HEK293 (cell line): Measurements from ENCODE around the gene COPS9.

ENCODE experiments used
- CTCF ChIA-PET: fragments of 350-600 bp; formaldehyde crosslinking; extraction: SDS; loops from one replicate; lab custom pipeline; 2021; ENCODE audit warnings: antibody characterized with exemption; lab: Yijun Ruan, JAX
- POLR2A ChIA-PET: fragments of 300-600 bp; formaldehyde crosslinking; extraction: SDS; loops from one replicate; lab custom pipeline; 2020; ENCODE audit warnings: antibody characterized with exemption, inconsistent platforms; lab: Yijun Ruan, JAX
- H3K27ac ChIP-seq: fragments of 200-500 bp; sonication (Bioruptor generic); 2 replicates; pipeline ENCODE4 v1.5.1; 2014; ENCODE audit warnings: low read depth, low read length, control low read depth, inconsistent platforms; ENCODE audit errors: extremely low read depth
- H3K36me3 ChIP-seq, 2 experiments: fragments of 200-500 bp in 1 of 2; sonication (Bioruptor generic) in 1 of 2; 1 replicate in 1 of 2; 2 replicates in 1 of 2; pipeline ENCODE4 v1.5.1; 2014 to 2017; ENCODE audit warnings: inconsistent platforms in 2 of 2, low read length in 2 of 2; ENCODE audit not compliant: control insufficient read depth in 2 of 2, insufficient read depth in 1 of 2
- H3K4me1 ChIP-seq: fragments of 200-500 bp; sonication (Bioruptor generic); 2 replicates; pipeline ENCODE4 v1.5.1; 2014; ENCODE audit warnings: mild to moderate bottlenecking, low read length, inconsistent platforms; ENCODE audit not compliant: control insufficient read depth, insufficient read depth
- H3K4me3 ChIP-seq: 2 replicates; pipeline ENCODE4 v1.5.1; 2011; ENCODE audit warnings: low read depth, mild to moderate bottlenecking, control low read depth, low read length, moderate library complexity
- H3K9me3 ChIP-seq: fragments of 200-500 bp; sonication (Bioruptor generic); 2 replicates; pipeline ENCODE4 v1.5.1; 2014; ENCODE audit warnings: low read depth, low read length, inconsistent platforms; ENCODE audit not compliant: control insufficient read depth, insufficient read depth
- GFI1B ChIP-seq: fragments of 450-650 bp; formaldehyde crosslinking; IDR thresholded peaks from 2 replicates; pipeline ENCODE4 v1.5.1; 2016; ENCODE audit warnings: missing biosample characterization, missing genetic modification characterization
- GLI4 ChIP-seq: fragments of 450-650 bp; formaldehyde crosslinking; IDR thresholded peaks from 2 replicates; pipeline ENCODE4 v1.5.1; 2016; ENCODE audit warnings: missing biosample characterization, missing genetic modification characterization
- TRIM28 ChIP-seq: IDR thresholded peaks from 2 replicates; pipeline ENCODE4 v1.6.1; 2011; ENCODE audit warnings: low read length, control low read depth, borderline replicate concordance
- WT1 ChIP-seq: fragments of 450-650 bp; formaldehyde crosslinking; IDR thresholded peaks from 2 replicates; pipeline ENCODE4 v1.5.1; 2016; ENCODE audit warnings: missing biosample characterization, missing genetic modification characterization
- ZBTB8A ChIP-seq: fragments of 450-650 bp; formaldehyde crosslinking; IDR thresholded peaks from 2 replicates; pipeline ENCODE4 v1.5.1; 2016; ENCODE audit warnings: missing biosample characterization, missing genetic modification characterization
- ZNF132 ChIP-seq: fragments of 450-650 bp; formaldehyde crosslinking; IDR thresholded peaks from 2 replicates; pipeline ENCODE4 v1.5.1; 2017; ENCODE audit warnings: missing biosample characterization, missing genetic modification characterization, borderline replicate concordance
- ZNF155 ChIP-seq: fragments of 450-650 bp; formaldehyde crosslinking; IDR thresholded peaks from 2 replicates; pipeline ENCODE4 v1.5.1; 2016; ENCODE audit warnings: missing biosample characterization, missing genetic modification characterization
- ZNF174 ChIP-seq: fragments of 450-650 bp; formaldehyde crosslinking; IDR thresholded peaks from 2 replicates; pipeline ENCODE4 v1.5.0; 2017; ENCODE audit warnings: missing biosample characterization, mild to moderate bottlenecking, missing genetic modification characterization
- ZNF184 ChIP-seq: fragments of 450-650 bp; IDR thresholded peaks from 2 replicates; pipeline ENCODE4 v1.5.1; 2018; ENCODE audit warnings: missing biosample characterization, mild to moderate bottlenecking, missing genetic modification characterization
- ZNF202 ChIP-seq: fragments of 450-650 bp; formaldehyde crosslinking; IDR thresholded peaks from 2 replicates; pipeline ENCODE4 v1.5.1; 2016; ENCODE audit warnings: missing biosample characterization, missing genetic modification characterization, borderline replicate concordance
- ZNF24 ChIP-seq: fragments of 450-650 bp; formaldehyde crosslinking; IDR thresholded peaks from 2 replicates; pipeline ENCODE4 v1.5.1; 2016; ENCODE audit warnings: missing biosample characterization, missing genetic modification characterization
- ZNF266 ChIP-seq: fragments of 450-650 bp; formaldehyde crosslinking; IDR thresholded peaks from 2 replicates; pipeline ENCODE4 v1.5.1; 2016; ENCODE audit warnings: missing biosample characterization, missing genetic modification characterization, low read depth
- ZNF394 ChIP-seq: fragments of 450-650 bp; formaldehyde crosslinking; IDR thresholded peaks from 2 replicates; pipeline ENCODE4 v1.5.1; 2016; ENCODE audit warnings: missing biosample characterization, missing genetic modification characterization, mild to moderate bottlenecking, moderate library complexity, borderline replicate concordance
- ZNF571 ChIP-seq: fragments of 450-650 bp; formaldehyde crosslinking; IDR thresholded peaks from 2 replicates; pipeline ENCODE4 v1.5.0; 2017; ENCODE audit warnings: missing biosample characterization, missing genetic modification characterization
- ZNF623 ChIP-seq: fragments of 450-650 bp; formaldehyde crosslinking; IDR thresholded peaks from 2 replicates; pipeline ENCODE4 v1.5.1; 2016; ENCODE audit warnings: missing biosample characterization, missing genetic modification characterization
- ZNF792 ChIP-seq: fragments of 450-650 bp; formaldehyde crosslinking; IDR thresholded peaks from 2 replicates; pipeline ENCODE4 v1.5.1; 2016; ENCODE audit warnings: missing biosample characterization, missing genetic modification characterization
- TF ChIP-seq, protein P1 (sequence below): fragments of 450-650 bp; formaldehyde crosslinking; IDR thresholded peaks from 2 replicates; pipeline ENCODE4 v1.5.1; 2016; ENCODE audit warnings: missing biosample characterization, missing genetic modification characterization, low read depth
- TF ChIP-seq, protein P2 (sequence below): fragments of 450-650 bp; formaldehyde crosslinking; IDR thresholded peaks from 2 replicates; pipeline ENCODE4; 2016; ENCODE audit warnings: missing biosample characterization, missing genetic modification characterization
- TF ChIP-seq, protein P3 (sequence below): fragments of 450-650 bp; formaldehyde crosslinking; IDR thresholded peaks from 2 replicates; pipeline ENCODE4 v1.5.1; 2016; ENCODE audit warnings: missing biosample characterization, missing genetic modification characterization

The COPS9 gene

DNA sequence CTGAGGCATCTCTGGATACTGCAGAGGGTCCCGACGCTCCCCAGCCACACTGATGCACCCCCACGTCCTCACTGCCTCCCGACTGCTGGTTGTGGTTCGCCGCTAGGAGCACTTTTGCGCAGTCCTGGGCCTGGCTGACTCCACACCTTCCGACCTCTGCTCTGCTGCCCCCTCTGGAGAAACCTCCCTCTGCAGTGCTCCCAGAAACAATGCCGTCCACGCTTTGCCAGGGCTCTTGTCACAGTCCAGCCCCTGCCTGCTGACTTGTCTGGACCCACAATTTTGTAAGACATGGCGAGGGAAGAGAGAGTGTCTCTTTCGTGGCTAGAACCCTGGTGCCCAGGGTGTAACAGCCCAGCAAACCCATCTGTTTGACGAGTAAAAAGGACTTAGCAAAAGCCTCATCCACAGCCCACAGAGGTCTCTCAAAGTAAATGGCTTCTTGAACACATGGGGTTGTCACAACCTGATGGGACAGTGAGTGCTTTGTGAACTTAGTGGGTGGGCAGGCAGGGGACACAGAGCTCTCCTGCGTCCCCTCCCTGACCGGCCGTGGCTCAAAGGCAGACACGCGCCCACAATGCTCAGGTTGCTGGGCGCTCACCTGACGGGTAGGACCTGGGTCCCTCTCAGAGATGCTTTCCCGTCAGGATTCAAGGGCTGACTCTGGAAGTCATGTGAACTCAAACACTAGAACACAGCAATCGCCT lies 4.0 kb downstream of the COPS9 start:
- peaks cover 9% of the 10 kb centered on the region; the same call in 1 of the 2 replicates for H3K4me1 ChIP-seq
- H3K36me3 ChIP-seq = peaks cover 0 to 74% of the 10 kb centered on the region in 2 experiments; a peak in 1 of 3 replicates
- TF ChIP-seq GFI1B (tag by site-specific recombination) = no peak
- TF ChIP-seq ZNF24 = no peak
- TF ChIP-seq, protein P1, sequence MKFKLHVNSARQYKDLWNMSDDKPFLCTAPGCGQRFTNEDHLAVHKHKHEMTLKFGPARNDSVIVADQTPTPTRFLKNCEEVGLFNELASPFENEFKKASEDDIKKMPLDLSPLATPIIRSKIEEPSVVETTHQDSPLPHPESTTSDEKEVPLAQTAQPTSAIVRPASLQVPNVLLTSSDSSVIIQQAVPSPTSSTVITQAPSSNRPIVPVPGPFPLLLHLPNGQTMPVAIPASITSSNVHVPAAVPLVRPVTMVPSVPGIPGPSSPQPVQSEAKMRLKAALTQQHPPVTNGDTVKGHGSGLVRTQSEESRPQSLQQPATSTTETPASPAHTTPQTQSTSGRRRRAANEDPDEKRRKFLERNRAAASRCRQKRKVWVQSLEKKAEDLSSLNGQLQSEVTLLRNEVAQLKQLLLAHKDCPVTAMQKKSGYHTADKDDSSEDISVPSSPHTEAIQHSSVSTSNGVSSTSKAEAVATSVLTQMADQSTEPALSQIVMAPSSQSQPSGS (tag by site-specific recombination) = no peak
- TF ChIP-seq ZNF155 (tag by site-specific recombination) = no peak
- no peak for TF ChIP-seq ZNF394
- TF ChIP-seq, protein P2, sequence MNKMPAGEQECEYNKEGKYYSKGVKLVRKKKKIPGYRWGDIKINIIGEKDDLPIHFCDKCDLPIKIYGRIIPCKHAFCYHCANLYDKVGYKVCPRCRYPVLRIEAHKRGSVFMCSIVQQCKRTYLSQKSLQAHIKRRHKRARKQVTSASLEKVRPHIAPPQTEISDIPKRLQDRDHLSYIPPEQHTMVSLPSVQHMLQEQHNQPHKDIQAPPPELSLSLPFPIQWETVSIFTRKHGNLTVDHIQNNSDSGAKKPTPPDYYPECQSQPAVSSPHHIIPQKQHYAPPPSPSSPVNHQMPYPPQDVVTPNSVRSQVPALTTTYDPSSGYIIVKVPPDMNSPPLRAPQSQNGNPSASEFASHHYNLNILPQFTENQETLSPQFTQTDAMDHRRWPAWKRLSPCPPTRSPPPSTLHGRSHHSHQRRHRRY (tag by site-specific recombination) = no peak
- no peak for TF ChIP-seq ZNF174 (tag by site-specific recombination)
- no peak for TF ChIP-seq ZNF132 (tag by site-specific recombination)
- no peak for TF ChIP-seq ZNF184 (tag by site-specific recombination)
- TF ChIP-seq ZNF202 (tag by site-specific recombination) = no peak
- TF ChIP-seq, protein P3, sequence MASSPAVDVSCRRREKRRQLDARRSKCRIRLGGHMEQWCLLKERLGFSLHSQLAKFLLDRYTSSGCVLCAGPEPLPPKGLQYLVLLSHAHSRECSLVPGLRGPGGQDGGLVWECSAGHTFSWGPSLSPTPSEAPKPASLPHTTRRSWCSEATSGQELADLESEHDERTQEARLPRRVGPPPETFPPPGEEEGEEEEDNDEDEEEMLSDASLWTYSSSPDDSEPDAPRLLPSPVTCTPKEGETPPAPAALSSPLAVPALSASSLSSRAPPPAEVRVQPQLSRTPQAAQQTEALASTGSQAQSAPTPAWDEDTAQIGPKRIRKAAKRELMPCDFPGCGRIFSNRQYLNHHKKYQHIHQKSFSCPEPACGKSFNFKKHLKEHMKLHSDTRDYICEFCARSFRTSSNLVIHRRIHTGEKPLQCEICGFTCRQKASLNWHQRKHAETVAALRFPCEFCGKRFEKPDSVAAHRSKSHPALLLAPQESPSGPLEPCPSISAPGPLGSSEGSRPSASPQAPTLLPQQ (tag by site-specific recombination) = no peak
- TF ChIP-seq GLI4 (tag by site-specific recombination) = no peak
- TF ChIP-seq ZNF792 (tag by site-specific recombination) = no peak
- CTCF ChIA-PET = interaction anchor here (0.8 kb wide), 1 partner anchor 12 kb away, joined by 3 read pairs; no protein-coding TSS in a partner anchor
- no peaks in the 10 kb centered on the region for H3K9me3 ChIP-seq
- POLR2A ChIA-PET = no interaction called here
- no peak overlapping the region for H3K4me3 ChIP-seq
- H3K27ac ChIP-seq = no peak overlapping the region

DNA sequence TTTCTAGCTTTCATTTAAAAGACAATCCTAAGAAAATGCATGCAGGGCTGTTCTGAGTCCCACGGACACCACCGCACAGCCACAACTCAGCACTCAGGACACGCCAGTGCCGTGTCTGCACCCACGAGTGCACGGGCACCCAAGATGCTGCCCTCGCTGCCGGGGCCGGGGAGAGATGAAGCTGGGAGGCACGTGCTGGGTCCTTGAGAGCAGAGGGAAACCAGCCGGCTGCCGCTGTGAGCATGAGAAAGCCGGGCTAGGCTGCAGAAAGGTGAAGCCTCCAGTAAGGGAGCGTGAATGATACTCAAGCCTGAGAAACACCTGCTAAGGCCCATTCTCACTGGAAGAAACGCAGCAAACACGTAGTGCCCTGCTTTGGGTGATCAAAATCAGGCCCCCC lies 4.8 kb downstream of the COPS9 start:
- no peak overlapping the region for H3K4me3 ChIP-seq
- TF ChIP-seq ZNF623 (tag by site-specific recombination) (no peak), WT1 (tag by site-specific recombination) (no peak), ZNF571 (tag by site-specific recombination) (no peak), ZBTB8A (tag by site-specific recombination) (no peak), ZNF266 (tag by site-specific recombination) (no peak), TRIM28 (no peak)
- TF ChIP-seq, protein P3 (tag by site-specific recombination) = no peak
- H3K9me3 ChIP-seq = no peaks in the 10 kb centered on the region
- H3K36me3 ChIP-seq = peaks cover 0 to 80% of the 10 kb centered on the region in 2 experiments; a peak in 1 of 3 replicates
- ChIA-PET CTCF (no interaction called here), POLR2A (no interaction called here)
- H3K27ac ChIP-seq = no peak overlapping the region
- H3K4me1 ChIP-seq = peaks cover 9% of the 10 kb centered on the region; the same call in 1 of the 2 replicates
